MM.1S (cell line): ENCODE results near the gene MGST2.

Experiments
- DNase-seq: peaks from one replicate; pipeline ENCODE4 v3.0.0-alpha.2; 2015
- H2AFZ ChIP-seq: fragments of 300-600 bp; sonication (generic); 2 replicates; pipeline ENCODE4 v1.6.0; 2016; ENCODE audit warnings: antibody characterized with exemption, low read length
- H3F3A ChIP-seq: fragments of 300-600 bp; sonication (generic); 2 replicates; pipeline ENCODE4 v1.6.1; 2016; ENCODE audit warnings: mild to moderate bottlenecking, antibody characterized with exemption, low read length, moderate library complexity, mixed read lengths; ENCODE audit not compliant: insufficient read depth
- H3K27ac ChIP-seq: fragments of 300-600 bp; sonication (generic); 2 replicates; pipeline ENCODE4 v1.5.1; 2016; ENCODE audit warnings: mild to moderate bottlenecking, low read length
- H3K27me3 ChIP-seq: fragments of 300-600 bp; sonication (generic); replicated peaks from 2 replicates; pipeline ENCODE4 v1.6.0; 2016; ENCODE audit warnings: low read length; ENCODE audit not compliant: insufficient read depth
- H3K36me3 ChIP-seq: fragments of 300-600 bp; sonication (generic); replicated peaks from 2 replicates; pipeline ENCODE4 v1.6.1; 2016; ENCODE audit warnings: mild to moderate bottlenecking, low read length, mixed read lengths; ENCODE audit not compliant: insufficient read depth
- H3K4me1 ChIP-seq: fragments of 300-600 bp; sonication (generic); 2 replicates; pipeline ENCODE4 v1.6.1; 2016; ENCODE audit warnings: low read length, mixed read lengths
- H3K4me2 ChIP-seq: fragments of 300-600 bp; sonication (generic); 2 replicates; pipeline ENCODE4 v1.6.0; 2016; ENCODE audit warnings: low read depth, low read length
- H3K4me3 ChIP-seq: fragments of 300-600 bp; sonication (generic); 2 replicates; pipeline ENCODE4 v1.5.1; 2016; ENCODE audit warnings: low read length, mixed read lengths
- H3K79me2 ChIP-seq: fragments of 300-600 bp; sonication (generic); 2 replicates; pipeline ENCODE4 v1.6.1; 2016; ENCODE audit warnings: mixed run types, low read length, mixed read lengths
- H3K9ac ChIP-seq: fragments of 300-600 bp; sonication (generic); 2 replicates; pipeline ENCODE4 v1.6.1; 2016; ENCODE audit warnings: low read length, mixed read lengths
- H3K9me2 ChIP-seq: fragments of 300-600 bp; sonication (generic); replicated peaks from 2 replicates; pipeline ENCODE4 v1.6.1; 2016; ENCODE audit warnings: mild to moderate bottlenecking, low read length, mixed read lengths; ENCODE audit not compliant: insufficient read depth
- H3K9me3 ChIP-seq: fragments of 300-600 bp; sonication (generic); replicated peaks from 2 replicates; pipeline ENCODE4 v1.6.1; 2016; ENCODE audit warnings: mild to moderate bottlenecking, low read length, mixed read lengths; ENCODE audit not compliant: insufficient read depth
- H4K20me1 ChIP-seq: fragments of 300-600 bp; sonication (generic); 2 replicates; pipeline ENCODE4 v1.6.1; 2016; ENCODE audit warnings: mild to moderate bottlenecking, low read length, moderate library complexity, mixed read lengths; ENCODE audit not compliant: insufficient read depth
- EZH2 ChIP-seq: fragments of 300-600 bp; sonication (generic); optimal IDR thresholded peaks from 2 replicates; pipeline ENCODE3; 2017; ENCODE audit warnings: low read depth, mild to moderate bottlenecking, antibody characterized with exemption, low read length, mixed read lengths
- EZH2phosphoT487 ChIP-seq: fragments of 300-600 bp; sonication (generic); IDR thresholded peaks from 2 replicates; pipeline ENCODE4 v1.6.1; 2018; ENCODE audit warnings: antibody characterized with exemption, low read length
- TF ChIP-seq, protein P1 (sequence below): fragments of 300-600 bp; sonication (generic); IDR thresholded peaks from 2 replicates; pipeline ENCODE4 v1.5.1; 2016; ENCODE audit warnings: antibody characterized with exemption, low read length, mixed read lengths

The MGST2 gene

DNA sequence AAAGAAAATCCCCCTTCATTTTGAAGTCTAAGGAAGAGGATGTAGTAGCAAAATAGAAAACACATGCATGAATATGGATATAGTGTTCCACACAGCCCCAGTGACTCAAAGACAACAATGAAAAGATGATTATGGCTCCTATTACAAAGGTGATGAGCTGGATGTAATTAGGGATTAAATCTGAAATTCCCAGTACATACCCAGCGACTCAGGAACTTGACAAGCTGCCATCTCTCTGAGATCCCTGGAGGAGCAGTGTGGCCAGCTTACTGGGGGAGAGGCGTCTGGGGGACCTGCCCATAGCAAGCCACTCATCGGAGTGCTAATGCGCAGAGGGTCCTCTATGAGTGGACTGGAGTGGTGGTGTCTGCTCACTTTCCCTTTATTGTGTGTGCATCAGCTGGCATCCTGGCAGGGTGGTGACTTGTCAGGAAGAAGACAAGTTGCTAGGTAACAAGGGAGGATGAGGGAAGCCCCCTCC lies 42.7 kb upstream of the MGST2 start:
- Histone ChIP-seq H3K9ac (no peak overlapping the region), H4K20me1 (no peaks in the 10 kb centered on the region), H3K79me2 (no peaks in the 10 kb centered on the region), H3K27ac (no peak overlapping the region), H3K4me3 (no peak overlapping the region), H3K9me3 (no peaks in the 10 kb centered on the region), H3K27me3 (no peaks in the 10 kb centered on the region), H3K4me2 (no peak overlapping the region), H3K4me1 (no peaks in the 10 kb centered on the region), H2AFZ (no peak overlapping the region), H3K36me3 (no peaks in the 10 kb centered on the region), H3K9me2 (no peaks in the 10 kb centered on the region), H3F3A (no peaks in the 10 kb centered on the region)
- TF ChIP-seq, protein P1, sequence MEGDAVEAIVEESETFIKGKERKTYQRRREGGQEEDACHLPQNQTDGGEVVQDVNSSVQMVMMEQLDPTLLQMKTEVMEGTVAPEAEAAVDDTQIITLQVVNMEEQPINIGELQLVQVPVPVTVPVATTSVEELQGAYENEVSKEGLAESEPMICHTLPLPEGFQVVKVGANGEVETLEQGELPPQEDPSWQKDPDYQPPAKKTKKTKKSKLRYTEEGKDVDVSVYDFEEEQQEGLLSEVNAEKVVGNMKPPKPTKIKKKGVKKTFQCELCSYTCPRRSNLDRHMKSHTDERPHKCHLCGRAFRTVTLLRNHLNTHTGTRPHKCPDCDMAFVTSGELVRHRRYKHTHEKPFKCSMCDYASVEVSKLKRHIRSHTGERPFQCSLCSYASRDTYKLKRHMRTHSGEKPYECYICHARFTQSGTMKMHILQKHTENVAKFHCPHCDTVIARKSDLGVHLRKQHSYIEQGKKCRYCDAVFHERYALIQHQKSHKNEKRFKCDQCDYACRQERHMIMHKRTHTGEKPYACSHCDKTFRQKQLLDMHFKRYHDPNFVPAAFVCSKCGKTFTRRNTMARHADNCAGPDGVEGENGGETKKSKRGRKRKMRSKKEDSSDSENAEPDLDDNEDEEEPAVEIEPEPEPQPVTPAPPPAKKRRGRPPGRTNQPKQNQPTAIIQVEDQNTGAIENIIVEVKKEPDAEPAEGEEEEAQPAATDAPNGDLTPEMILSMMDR, result no peak
- TF ChIP-seq EZH2 (no peak), EZH2phosphoT487 (no peak)
- no peak for DNase-seq

DNA sequence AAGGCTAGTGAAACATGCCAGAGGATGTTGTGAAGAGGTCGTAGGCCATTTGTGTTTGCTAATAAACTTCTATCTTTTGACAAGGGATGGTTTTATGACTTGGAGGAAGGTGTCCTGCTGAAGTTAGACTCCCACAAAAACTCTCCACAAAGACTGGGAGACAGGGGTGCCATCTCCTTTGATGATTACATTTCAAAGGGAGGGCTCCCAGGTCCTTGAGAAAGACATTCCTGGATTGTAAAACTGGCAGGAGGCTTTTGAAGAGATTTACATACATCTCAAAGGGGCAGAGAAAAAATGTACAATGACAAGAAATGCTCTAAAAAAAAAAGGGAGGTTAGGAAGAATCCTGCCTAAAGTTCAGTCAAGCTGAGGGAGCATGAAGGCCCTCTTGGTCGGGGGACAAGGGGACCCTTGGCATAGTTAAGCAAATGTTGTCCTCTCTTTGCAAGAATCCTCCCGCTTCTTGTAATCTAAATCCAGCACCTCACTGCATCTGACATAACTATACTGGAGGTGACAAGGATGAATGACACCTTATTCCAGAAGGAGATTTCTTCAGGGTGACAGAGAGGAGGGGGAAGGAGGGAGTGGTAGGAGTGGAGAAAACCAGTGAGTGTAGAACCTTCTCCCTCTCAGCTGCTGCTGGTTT lies 41.1 kb upstream of the MGST2 start:
- Histone ChIP-seq H3K9ac (no peak overlapping the region), H3K4me2 (no peak overlapping the region), H4K20me1 (no peaks in the 10 kb centered on the region), H3K79me2 (no peaks in the 10 kb centered on the region), H3K27ac (no peak overlapping the region), H3K4me1 (no peaks in the 10 kb centered on the region), H3K4me3 (no peak overlapping the region), H2AFZ (no peak overlapping the region), H3K27me3 (no peaks in the 10 kb centered on the region), H3K9me3 (no peaks in the 10 kb centered on the region), H3K36me3 (no peaks in the 10 kb centered on the region), H3K9me2 (no peaks in the 10 kb centered on the region), H3F3A (no peaks in the 10 kb centered on the region)
- TF ChIP-seq EZH2phosphoT487 (no peak), EZH2 (no peak)
- TF ChIP-seq, protein P1, result no peak
- DNase-seq, result no peak

DNA sequence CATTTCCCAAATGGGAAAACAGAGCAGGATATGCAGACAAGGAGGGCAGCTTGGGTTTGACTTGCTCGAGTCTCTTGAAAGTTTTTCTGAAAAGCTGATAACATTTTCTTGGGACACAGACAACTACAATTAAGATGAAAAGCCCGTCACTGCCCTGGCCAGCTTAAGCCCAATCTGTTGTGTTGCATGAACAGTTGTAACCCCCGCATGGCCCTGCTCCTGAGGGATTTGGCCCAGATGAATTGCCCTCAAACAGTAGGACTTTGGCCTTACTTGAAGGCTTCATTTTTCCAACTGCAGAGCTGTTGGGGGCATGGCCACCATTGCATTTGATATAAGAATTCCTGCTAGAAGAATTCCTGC lies 40.5 kb upstream of the MGST2 start:
- Histone ChIP-seq H3K27ac (no peak overlapping the region), H3K36me3 (no peaks in the 10 kb centered on the region), H3F3A (no peaks in the 10 kb centered on the region), H4K20me1 (no peaks in the 10 kb centered on the region), H3K4me2 (no peak overlapping the region), H3K9me2 (no peaks in the 10 kb centered on the region), H3K9ac (no peak overlapping the region), H3K9me3 (no peaks in the 10 kb centered on the region), H3K27me3 (no peaks in the 10 kb centered on the region), H3K4me1 (no peaks in the 10 kb centered on the region), H3K79me2 (no peaks in the 10 kb centered on the region), H2AFZ (no peak overlapping the region), H3K4me3 (no peak overlapping the region)
- DNase-seq, result no peak
- TF ChIP-seq EZH2phosphoT487, result no peak
- TF ChIP-seq, protein P1, result no peak
- TF ChIP-seq EZH2, result no peak
